ENCODE data around the gene SRXN1.

DNA sequence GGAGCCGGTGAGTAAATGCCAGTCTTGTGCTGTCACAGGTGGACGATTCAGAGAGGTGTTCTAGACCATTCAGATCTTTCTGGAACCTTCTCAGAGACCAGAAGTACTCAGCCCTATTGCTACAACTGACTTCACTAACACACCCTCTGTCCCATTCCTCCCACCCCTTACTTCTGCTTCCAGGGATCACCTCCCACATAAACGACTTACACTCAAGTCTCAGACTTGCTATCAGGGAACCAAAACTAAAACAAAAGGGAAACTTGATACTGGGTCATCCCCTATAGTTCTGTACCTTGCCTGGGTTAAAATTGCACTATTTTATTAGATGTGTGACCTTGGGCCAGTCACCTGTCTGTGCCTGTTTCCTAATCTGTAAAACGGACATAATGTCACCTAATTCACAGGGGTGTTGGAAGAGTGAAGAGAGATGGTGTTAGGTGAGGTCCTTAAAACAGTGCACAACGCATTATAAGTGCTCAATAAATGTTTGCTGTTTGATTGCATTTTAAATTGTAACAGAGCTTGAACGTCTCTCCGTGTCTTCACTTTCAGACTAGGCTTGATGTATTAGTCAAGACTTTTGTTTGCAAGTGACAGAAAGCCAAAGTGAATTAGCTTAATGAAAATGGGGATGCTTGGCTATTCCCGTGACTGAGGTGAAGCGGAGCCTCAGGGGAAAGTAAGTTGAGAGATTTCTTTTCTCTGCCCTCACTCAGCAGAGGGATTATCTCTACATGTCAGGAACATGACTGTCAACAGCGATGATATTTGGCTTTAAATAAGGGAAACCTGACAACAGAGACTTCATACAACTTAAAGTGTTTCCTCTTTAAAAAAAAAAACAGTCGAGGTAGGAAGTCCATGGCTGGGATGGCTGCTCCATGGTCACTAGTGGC is 3.0 kb upstream of the SRXN1 start:
- TF ChIP-seq, protein P1, sequence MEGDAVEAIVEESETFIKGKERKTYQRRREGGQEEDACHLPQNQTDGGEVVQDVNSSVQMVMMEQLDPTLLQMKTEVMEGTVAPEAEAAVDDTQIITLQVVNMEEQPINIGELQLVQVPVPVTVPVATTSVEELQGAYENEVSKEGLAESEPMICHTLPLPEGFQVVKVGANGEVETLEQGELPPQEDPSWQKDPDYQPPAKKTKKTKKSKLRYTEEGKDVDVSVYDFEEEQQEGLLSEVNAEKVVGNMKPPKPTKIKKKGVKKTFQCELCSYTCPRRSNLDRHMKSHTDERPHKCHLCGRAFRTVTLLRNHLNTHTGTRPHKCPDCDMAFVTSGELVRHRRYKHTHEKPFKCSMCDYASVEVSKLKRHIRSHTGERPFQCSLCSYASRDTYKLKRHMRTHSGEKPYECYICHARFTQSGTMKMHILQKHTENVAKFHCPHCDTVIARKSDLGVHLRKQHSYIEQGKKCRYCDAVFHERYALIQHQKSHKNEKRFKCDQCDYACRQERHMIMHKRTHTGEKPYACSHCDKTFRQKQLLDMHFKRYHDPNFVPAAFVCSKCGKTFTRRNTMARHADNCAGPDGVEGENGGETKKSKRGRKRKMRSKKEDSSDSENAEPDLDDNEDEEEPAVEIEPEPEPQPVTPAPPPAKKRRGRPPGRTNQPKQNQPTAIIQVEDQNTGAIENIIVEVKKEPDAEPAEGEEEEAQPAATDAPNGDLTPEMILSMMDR (IDR thresholded peaks at IDR 0.05), result no peak
- TF ChIP-seq POLR2A (IDR thresholded peaks at IDR 0.05), result no peak

All from thyroid gland (tissue), 4 donors.